Effector memory CD8-positive, alpha-beta T cell (primary cell): ENCODE measurements around the gene LLGL1.
"Not testable (repeated sequence)": the region's sequence is repeated elsewhere in the genome, so short reads cannot be mapped to it uniquely, and the experiment has no call there.

Experiments used
- ATAC-seq: fragments of 150-1000 bp; cut with Tn5 transposase; replicated peaks from 2 replicates; pipeline ENCODE4 v1.10.0; 2021; ENCODE audit warnings: mild to moderate bottlenecking, moderate library complexity
- DNase-seq, 3 experiments: peaks; one replicate each; pipeline ENCODE4 v3.0.0; 2021
- H3K27ac Mint-ChIP-seq, 2 donors: one replicate each; pipeline ENCODE4 v1.8.0; 2022; ENCODE audit warnings: mild to moderate bottlenecking in 2 of 2, mixed read lengths in 2 of 2, moderate library complexity in 2 of 2
- H3K27me3 Mint-ChIP-seq, 2 donors: one replicate each; pipeline ENCODE4 v1.8.0; 2022; ENCODE audit warnings: mixed read lengths in 2 of 2
- H3K36me3 Mint-ChIP-seq: one replicate; pipeline ENCODE4 v1.8.0; 2022; ENCODE audit warnings: mild to moderate bottlenecking, moderate library complexity, mixed read lengths; ENCODE audit not compliant: insufficient read depth
- H3K4me1 Mint-ChIP-seq, 2 donors: one replicate each; pipeline ENCODE4 v1.8.0; 2022; ENCODE audit warnings: low read depth in 2 of 2, mixed read lengths in 2 of 2
- H3K4me3 Mint-ChIP-seq, 2 donors: one replicate each; pipeline ENCODE4 v1.8.0; 2022; ENCODE audit warnings: mild to moderate bottlenecking in 2 of 2, mixed read lengths in 2 of 2, moderate library complexity in 2 of 2
- H3K9me3 Mint-ChIP-seq, 2 donors: one replicate each; pipeline ENCODE4 v1.8.0; 2022; ENCODE audit warnings: mixed read lengths in 2 of 2

The LLGL1 gene

DNA sequence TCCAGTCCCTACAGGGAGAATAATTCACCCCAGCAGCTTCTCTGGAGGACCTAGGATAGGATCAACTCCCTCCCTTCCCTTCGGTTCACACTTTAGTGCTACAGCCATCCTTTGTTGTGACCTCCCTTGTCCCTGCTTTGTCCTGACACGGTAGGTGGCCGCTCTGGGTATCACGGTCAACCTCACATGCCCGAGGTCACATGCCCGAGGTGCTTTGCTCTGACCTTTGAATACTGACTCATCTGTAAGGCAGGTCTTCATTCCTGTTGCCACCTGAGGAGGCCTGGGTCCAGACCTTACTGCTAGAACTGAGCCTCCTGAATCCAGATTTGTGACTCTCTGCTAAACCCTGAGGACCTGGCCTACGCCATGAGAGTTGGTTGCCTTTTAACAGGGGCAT is 22.1 kb upstream of the LLGL1 start:
- H3K27ac Mint-ChIP-seq: peak overlapping the region in 1 of 2 donors; percentile 23
- no peaks in the 10 kb centered on the region for H3K9me3 Mint-ChIP-seq
- no peaks in the 10 kb centered on the region for H3K27me3 Mint-ChIP-seq
- ATAC-seq (no peak), DNase-seq (no peak)
- no peak overlapping the region for H3K4me3 Mint-ChIP-seq
- H3K4me1 Mint-ChIP-seq: peaks cover 32 to 38% of the 10 kb centered on the region in 2 donors
- peaks cover 62% of the 10 kb centered on the region for H3K36me3 Mint-ChIP-seq

- ATAC-seq (no peak), DNase-seq (no peak)
- Mint-ChIP-seq H3K4me1 (peaks cover 14 to 18% of the 10 kb centered on the region in 2 donors), H3K27me3 (no peaks in the 10 kb centered on the region), H3K36me3 (peaks cover 72% of the 10 kb centered on the region), H3K27ac (peak overlapping the region; percentile 44), H3K9me3 (no peaks in the 10 kb centered on the region), H3K4me3 (no peak overlapping the region)
Measured at GRCh38 chr17:18205861-18206260, 19.6 kb upstream of the LLGL1 start.

- no peak for DNase-seq
- H3K27ac Mint-ChIP-seq: no peak overlapping the region
- no peak overlapping the region for H3K4me3 Mint-ChIP-seq
- H3K9me3 Mint-ChIP-seq: no peaks in the 10 kb centered on the region
- no peaks in the 10 kb centered on the region for H3K27me3 Mint-ChIP-seq
- no peak for ATAC-seq
- H3K36me3 Mint-ChIP-seq: peaks cover 79% of the 10 kb centered on the region
- H3K4me1 Mint-ChIP-seq: peaks cover 8 to 11% of the 10 kb centered on the region in 2 donors
Measured at GRCh38 chr17:18206962-18207361, 18.5 kb upstream of the LLGL1 start.

DNA sequence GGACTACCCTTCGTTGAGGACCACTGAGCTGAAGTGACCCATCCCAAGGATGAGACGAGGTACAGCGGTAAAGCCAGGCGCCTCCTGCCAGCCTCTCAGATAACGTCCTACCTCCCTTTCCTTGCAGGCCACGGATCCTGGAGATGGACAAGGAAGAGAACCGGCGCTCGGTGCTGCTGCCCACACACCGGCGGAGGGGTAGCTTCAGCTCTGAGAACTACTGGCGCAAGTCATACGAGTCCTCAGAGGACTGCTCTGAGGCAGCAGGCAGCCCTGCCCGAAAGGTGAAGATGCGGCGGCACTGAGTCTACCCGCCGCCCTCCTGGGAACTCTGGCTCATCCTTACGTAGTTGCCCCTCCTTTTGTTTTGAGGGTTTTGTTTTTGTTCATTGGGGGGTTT is 17.3 kb upstream of the LLGL1 start:
- H3K4me1 Mint-ChIP-seq: peaks cover 8 to 11% of the 10 kb centered on the region in 2 donors
- DNase-seq: no peak
- peaks cover 81% of the 10 kb centered on the region for H3K36me3 Mint-ChIP-seq
- H3K27me3 Mint-ChIP-seq: no peaks in the 10 kb centered on the region
- H3K9me3 Mint-ChIP-seq: no peaks in the 10 kb centered on the region
- no peak for ATAC-seq
- H3K27ac Mint-ChIP-seq: peak overlapping the region; percentile 31 to 49
- H3K4me3 Mint-ChIP-seq: no peak overlapping the region

DNA sequence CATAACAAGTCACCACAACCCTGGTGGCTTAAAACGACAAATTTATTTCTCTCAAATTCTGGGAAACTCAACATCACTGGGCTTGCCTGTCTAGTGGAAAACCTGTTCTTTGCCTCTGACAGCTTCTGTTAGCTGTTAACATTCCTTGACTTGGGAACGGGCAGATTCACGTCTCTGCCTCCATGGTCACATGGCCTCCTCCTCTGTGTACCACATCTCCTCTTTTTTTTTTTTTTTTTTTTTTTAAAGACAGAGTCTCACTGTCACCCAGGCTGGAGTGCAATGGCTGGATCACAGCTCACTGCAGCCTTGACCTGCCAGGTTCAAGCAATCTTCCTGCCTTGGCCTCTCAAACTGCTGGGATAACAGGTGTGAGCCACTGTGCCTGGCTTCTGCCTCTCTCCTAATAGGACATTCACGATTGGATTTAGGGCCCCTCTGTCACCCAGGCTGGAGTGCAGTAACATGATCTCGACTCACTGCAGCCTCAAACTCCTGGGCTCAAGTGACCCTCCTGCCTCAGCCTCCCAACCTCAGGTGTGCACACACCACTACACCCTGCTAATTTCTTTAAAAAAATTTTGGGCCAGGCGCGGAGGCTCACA is 11.7 kb upstream of the LLGL1 start:
- Mint-ChIP-seq H3K27ac (peak overlapping the region; percentile 49 to 53), H3K36me3 (peaks cover 47% of the 10 kb centered on the region), H3K27me3 (no peaks in the 10 kb centered on the region), H3K4me1 (no peaks in the 10 kb centered on the region), H3K9me3 (no peaks in the 10 kb centered on the region), H3K4me3 (no peak overlapping the region)
- ATAC-seq (no peak), DNase-seq (no peak)

DNA sequence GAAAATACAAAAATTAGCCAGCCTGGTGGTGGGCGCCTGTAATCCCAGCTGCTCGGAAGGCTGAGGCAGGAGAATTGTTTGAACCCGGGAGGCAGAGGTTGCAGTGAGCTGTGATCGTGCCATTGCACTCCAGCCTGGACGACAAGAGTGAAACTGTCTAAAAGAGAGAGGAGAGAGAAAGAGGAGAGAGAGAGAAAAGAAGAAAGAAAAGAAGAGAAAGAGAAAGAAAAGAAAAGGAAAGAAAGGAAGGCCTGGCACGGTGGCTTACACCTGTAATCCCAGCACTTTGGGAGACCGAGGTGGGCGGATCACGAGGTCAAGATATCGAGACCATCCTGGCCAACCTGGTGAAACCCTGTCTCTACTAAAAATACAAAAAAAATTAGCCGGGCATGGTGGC is 8.5 kb upstream of the LLGL1 start:
- H3K4me1 Mint-ChIP-seq, H3K27me3 Mint-ChIP-seq, H3K4me3 Mint-ChIP-seq, ATAC-seq, H3K9me3 Mint-ChIP-seq, DNase-seq: not testable (repeated sequence)
- H3K27ac Mint-ChIP-seq: peak overlapping the region in 1 of 2 donors; percentile 84
- peaks cover 16% of the 10 kb centered on the region for H3K36me3 Mint-ChIP-seq

- H3K9me3 Mint-ChIP-seq: no peaks in the 10 kb centered on the region
- peak overlapping the region; percentile 69 to 84 for H3K27ac Mint-ChIP-seq
- H3K4me3 Mint-ChIP-seq: no peak overlapping the region
- peak; percentile 60 to 76 (median 72) for DNase-seq
- H3K27me3 Mint-ChIP-seq: no peaks in the 10 kb centered on the region
- peaks cover 14% of the 10 kb centered on the region for H3K36me3 Mint-ChIP-seq
- peak; percentile 95 for ATAC-seq
- H3K4me1 Mint-ChIP-seq: no peaks in the 10 kb centered on the region
Measured at GRCh38 chr17:18217412-18218015, 7.9 kb upstream of the LLGL1 start.

DNA sequence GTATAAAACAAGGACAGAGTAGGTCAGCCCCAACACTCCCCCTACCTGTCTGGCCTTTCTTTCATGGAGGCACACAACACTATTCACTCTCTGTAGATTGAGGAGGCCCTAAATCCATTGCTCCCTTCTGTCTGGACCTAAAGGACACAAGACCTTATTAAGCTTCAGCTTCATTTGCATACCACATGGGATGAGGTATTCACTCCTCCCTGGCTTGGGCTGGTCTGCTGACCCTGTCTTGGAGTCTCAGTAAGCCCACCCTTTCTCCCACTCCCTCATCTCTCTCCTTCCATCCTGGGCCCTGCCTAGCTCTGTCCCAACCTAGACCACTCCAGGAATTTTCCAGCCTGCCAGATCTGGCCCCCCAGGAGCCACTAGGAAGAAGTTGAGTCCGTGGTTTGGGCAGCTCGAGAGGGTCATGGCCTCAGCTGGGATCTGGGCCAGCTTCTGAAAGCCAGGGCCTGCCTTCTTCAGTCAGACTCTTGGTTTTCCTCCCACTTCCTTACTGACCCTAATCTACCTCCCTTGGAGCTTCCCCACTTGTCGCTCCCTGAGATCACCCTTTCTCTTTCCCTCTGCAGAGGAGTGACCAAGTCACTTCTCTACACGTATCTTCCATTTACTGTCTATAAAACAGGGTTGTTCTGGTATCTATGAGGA is 6.5 kb upstream of the LLGL1 start:
- ATAC-seq (no peak), DNase-seq (no peak)
- Mint-ChIP-seq H3K4me1 (no peaks in the 10 kb centered on the region), H3K4me3 (no peak overlapping the region), H3K27ac (no peak overlapping the region), H3K27me3 (no peaks in the 10 kb centered on the region), H3K36me3 (peaks cover 10% of the 10 kb centered on the region), H3K9me3 (no peaks in the 10 kb centered on the region)

DNA sequence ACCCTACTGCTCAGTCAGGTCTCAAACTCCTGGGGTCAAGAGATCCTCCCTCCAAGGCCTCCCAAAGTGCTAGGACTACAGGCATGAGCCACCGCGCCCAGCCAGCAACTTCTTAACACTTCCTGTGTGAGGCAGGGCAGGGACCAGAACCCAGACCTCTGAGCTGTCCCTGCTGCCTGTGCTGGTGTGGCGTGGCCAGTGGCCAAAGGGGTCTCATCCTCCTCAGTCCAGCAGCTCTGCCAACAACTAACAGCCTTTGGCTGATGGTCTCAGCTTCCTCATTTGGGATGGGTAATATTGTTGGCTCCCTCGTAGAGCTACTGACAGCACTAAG is 1.4 kb upstream of the LLGL1 start:
- ATAC-seq (no peak), DNase-seq (no peak)
- Mint-ChIP-seq H3K4me3 (no peak overlapping the region), H3K4me1 (peaks cover 30 to 34% of the 10 kb centered on the region in 2 donors), H3K27me3 (no peaks in the 10 kb centered on the region), H3K9me3 (no peaks in the 10 kb centered on the region), H3K27ac (no peak overlapping the region), H3K36me3 (peaks cover 5% of the 10 kb centered on the region)

DNA sequence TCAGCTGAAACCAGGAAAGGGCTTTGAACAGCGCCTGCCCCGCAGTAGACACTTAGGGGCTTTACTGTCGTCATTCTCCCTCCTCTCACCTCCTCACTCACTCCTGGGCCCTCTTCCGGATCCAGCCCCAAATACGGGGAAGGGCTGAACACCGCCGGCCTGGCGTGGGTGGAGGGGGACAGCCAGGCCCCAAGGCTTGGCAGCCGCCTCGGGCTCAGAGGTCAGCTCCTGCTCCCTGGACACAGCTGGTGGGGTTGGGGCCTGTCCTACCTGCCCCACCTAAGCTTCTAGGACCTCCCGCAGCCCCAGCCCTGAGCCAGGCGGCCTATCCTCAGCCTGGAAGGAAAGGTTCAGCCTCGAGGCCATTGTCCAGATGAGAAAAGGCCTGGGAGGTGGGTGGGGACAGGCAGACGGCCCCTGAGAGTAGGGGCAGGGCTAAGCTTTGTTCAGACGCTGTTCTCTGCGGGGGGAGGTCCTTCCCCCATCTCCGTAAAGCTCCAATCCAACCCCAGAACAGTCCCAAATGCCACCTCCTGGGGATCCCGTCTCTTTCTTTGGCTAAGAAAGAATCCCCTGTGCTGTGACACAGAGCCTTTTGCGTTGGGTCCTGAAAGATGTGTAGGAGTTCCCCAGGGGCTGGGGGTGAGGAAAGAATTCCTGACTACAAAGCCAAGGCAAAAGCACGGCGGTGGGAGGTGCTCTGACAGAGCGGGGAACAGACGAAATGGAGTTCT is 881 bp upstream of the LLGL1 start:
- H3K9me3 Mint-ChIP-seq: no peaks in the 10 kb centered on the region
- peak overlapping the region; percentile 60 to 97 for H3K4me3 Mint-ChIP-seq
- DNase-seq (no peak), ATAC-seq (no peak)
- H3K36me3 Mint-ChIP-seq: peaks cover 9% of the 10 kb centered on the region
- peak overlapping the region in 1 of 2 donors; percentile 51 for H3K27ac Mint-ChIP-seq
- H3K27me3 Mint-ChIP-seq: no peaks in the 10 kb centered on the region
- peaks cover 30 to 35% of the 10 kb centered on the region in 2 donors for H3K4me1 Mint-ChIP-seq

DNA sequence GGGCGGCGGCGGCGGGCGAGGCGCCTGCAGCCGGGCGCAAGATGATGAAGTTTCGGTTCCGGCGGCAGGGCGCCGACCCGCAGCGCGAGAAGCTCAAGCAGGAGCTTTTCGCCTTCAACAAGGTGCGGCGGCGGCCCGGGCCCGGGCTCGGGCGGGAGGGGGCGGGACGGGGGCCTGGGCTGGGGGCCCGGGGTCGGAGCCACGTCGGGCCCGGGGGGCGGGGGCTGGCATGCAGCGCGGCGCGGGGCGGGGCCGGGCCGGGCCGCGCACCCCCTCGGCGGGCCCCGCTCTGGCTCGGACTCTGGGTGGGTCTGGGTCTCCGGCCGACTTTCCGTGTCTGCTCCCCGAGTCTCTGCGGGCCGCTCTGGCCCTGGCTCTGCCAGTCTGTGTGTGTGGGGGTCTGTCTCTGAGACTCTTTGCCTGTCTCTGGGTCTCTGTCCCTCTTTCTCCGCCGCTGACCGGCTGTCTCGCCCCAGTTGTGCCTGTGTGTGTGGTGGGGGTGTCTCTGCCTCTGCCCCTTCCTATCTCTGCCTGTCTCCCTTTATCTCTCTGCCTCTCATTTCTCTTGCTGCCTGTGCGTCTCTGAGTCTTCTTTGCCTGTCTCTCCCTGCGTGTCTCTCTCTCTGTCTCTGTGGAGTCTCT is 328 bp downstream of the LLGL1 start:
- Mint-ChIP-seq H3K4me3 (peak overlapping the region; percentile 88 to 97), H3K27ac (peak overlapping the region; percentile 59 to 87), H3K36me3 (peaks cover 9% of the 10 kb centered on the region), H3K4me1 (peaks cover 30 to 35% of the 10 kb centered on the region in 2 donors), H3K9me3 (no peaks in the 10 kb centered on the region), H3K27me3 (no peaks in the 10 kb centered on the region)
- ATAC-seq (no peak), DNase-seq (no peak)

DNA sequence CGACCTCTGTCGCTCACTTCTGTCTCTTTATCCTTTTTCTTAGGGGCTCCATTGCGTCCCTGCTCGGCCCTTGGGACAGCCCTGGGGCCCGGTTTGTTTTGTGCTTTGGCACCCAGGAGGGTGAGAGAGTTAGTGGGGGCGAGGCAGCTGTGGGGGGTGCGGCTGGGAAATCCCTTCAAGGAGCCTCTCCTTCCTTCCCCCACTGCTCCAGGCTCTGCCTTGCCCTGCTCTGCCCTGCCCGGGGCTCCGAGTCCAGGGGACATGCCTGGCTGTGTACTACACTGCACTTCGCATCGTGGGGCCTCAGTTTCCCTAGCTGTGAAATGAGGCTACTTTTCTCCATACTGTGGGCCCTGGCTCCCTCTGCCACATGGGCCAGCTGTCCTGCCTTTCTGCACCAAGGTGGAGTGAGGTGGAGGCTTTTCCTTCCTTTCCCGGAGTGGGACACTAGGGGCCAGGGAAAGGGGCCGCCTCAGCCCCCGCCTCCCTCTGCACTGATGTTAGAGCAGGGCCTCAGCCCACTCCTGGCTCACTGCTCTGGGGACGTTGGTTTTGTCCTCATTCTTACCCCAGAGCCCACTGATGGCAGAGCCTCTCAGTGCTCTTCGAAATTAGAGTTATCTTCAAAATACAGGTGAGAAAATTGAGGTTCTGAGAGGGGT is 980 bp downstream of the LLGL1 start:
- Mint-ChIP-seq H3K9me3 (no peaks in the 10 kb centered on the region), H3K36me3 (peaks cover 9% of the 10 kb centered on the region), H3K4me1 (peaks cover 30 to 35% of the 10 kb centered on the region in 2 donors), H3K27me3 (no peaks in the 10 kb centered on the region), H3K27ac (peak overlapping the region; percentile 59 to 87), H3K4me3 (peak overlapping the region; percentile 88 to 97)
- ATAC-seq: no peak
- DNase-seq: no peak

DNA sequence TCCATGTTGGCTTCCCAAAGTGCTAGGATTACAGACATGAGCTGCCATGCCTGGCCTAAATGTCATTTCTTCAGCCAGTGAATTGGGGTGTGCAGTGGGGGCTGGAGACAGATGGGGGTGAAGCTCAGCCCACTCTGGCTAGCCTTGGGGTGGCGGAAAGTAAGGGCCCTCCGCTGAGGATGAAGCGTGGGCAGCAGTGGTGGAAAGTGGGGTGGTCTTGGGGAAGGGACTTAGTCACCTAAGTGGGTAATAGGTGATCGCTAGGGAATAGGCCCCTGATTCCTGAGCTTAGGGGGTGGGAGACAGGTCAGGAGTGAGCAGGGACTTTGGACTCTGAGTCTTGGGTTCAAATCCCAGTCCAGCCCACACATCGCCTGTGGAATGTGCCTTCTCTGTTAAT is 2.2 kb downstream of the LLGL1 start:
- Mint-ChIP-seq H3K4me3 (no peak overlapping the region), H3K27me3 (no peaks in the 10 kb centered on the region), H3K9me3 (no peaks in the 10 kb centered on the region), H3K27ac (peak overlapping the region in 1 of 2 donors; percentile 62), H3K36me3 (peaks cover 7% of the 10 kb centered on the region), H3K4me1 (peaks cover 30 to 35% of the 10 kb centered on the region in 2 donors)
- DNase-seq: no peak
- no peak for ATAC-seq
